DND-41 (cell line): ENCODE results near the gene SUSD6.

Source experiments
- EZH2 ChIP-seq: IDR thresholded peaks from 3 replicates; pipeline ENCODE4 v1.6.1; 2012; ENCODE audit warnings: borderline replicate concordance, low read depth, mild to moderate bottlenecking, moderate library complexity, low read length, inconsistent platforms; ENCODE audit not compliant: severe bottlenecking
- TF ChIP-seq, protein P1 (sequence below): IDR thresholded peaks from 2 replicates; pipeline ENCODE4 v1.5.1; 2012; ENCODE audit warnings: borderline replicate concordance, low read length, moderate library complexity, mild to moderate bottlenecking; ENCODE audit not compliant: poor library complexity, severe bottlenecking; ENCODE audit errors: extremely low read depth

DNA sequence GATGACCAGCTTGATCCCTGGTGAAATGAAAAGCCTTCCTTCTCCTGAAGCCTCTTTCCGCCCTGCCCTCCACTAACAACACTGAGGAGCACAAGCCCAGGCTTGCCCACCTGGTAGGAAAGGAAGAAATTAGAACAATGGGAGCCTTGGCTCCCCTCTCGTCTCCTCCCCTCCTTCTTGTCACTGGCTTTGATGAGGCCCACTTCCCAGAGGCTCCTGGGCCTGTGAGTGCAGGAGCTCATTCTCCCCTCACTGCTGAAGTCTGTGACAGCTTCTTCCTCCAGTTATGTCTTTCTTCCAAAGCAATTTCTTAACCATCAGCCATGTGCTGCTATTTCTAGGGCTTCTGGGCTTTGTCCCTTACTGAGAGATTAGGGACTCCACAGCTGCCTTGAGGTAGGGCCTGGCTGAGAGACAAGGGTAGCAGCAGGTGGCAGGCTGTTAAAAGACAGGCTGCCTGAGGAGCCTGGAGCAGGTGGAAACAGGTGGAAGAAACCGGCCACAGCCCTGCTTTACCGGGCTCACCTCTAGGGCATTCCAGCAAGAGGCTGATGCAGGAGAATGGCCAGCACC, 101.9 kb downstream of the SUSD6 start:
- TF ChIP-seq, protein P1, sequence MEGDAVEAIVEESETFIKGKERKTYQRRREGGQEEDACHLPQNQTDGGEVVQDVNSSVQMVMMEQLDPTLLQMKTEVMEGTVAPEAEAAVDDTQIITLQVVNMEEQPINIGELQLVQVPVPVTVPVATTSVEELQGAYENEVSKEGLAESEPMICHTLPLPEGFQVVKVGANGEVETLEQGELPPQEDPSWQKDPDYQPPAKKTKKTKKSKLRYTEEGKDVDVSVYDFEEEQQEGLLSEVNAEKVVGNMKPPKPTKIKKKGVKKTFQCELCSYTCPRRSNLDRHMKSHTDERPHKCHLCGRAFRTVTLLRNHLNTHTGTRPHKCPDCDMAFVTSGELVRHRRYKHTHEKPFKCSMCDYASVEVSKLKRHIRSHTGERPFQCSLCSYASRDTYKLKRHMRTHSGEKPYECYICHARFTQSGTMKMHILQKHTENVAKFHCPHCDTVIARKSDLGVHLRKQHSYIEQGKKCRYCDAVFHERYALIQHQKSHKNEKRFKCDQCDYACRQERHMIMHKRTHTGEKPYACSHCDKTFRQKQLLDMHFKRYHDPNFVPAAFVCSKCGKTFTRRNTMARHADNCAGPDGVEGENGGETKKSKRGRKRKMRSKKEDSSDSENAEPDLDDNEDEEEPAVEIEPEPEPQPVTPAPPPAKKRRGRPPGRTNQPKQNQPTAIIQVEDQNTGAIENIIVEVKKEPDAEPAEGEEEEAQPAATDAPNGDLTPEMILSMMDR, result no peak
- TF ChIP-seq EZH2, result no peak
